GM18499 (cell line): ENCODE results near the gene KRT80.

Experiments used
- ATAC-seq: cut with Tn5 transposase; IDR thresholded peaks from one replicate; pipeline ENCODE4 v1.9.1; 2021; ENCODE audit warnings: moderate number of reproducible peaks; ENCODE audit not compliant: insufficient read depth, unreplicated experiment

KRT80 gene

DNA sequence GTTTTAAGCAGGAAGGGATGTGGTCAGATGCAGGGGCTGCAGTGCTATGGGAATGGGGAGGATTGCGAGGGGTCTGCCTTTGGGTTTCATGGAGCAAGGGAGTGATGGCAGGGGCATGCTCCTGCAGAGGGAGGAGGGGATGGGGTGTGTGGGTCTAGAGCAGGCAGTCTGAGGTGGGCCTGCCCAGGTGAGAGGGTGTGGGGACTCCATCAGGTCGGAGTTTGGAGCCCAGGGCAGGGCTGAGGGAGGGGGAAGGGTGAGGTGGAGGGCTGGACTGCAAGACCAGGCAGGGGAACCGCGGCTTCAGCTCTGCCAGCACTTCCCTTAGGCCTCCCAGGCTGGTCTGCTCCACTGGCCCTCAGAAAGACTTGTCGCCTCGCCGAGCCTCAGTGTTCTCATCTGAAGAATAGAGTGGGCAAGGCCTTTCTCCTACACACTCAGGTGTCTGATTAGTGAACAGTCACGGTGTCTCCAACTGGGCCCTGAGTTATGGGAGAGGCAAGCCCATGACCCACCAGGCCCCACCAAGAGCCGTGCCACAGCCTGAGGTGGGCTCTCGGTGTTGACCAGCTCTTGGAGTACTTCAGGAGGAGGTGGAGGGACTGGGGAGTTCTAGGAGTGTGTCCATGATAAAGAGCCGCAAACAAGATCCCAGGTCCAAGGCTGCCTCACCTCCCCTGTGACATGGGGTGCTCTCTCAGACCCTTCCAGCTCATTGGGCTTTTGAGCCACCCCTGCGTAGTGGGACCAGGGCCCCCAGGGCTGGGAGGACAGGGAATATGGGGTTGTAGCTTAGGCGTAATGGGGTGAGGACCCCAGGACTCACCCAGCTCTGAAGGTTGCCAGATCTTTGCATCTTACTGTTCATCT lies 20.1 kb upstream of the KRT80 start:
- ATAC-seq: no peak

GRCh38 chr12:52210925-52211650 lies 19.3 kb upstream of the KRT80 start:
- no peak for ATAC-seq

DNA sequence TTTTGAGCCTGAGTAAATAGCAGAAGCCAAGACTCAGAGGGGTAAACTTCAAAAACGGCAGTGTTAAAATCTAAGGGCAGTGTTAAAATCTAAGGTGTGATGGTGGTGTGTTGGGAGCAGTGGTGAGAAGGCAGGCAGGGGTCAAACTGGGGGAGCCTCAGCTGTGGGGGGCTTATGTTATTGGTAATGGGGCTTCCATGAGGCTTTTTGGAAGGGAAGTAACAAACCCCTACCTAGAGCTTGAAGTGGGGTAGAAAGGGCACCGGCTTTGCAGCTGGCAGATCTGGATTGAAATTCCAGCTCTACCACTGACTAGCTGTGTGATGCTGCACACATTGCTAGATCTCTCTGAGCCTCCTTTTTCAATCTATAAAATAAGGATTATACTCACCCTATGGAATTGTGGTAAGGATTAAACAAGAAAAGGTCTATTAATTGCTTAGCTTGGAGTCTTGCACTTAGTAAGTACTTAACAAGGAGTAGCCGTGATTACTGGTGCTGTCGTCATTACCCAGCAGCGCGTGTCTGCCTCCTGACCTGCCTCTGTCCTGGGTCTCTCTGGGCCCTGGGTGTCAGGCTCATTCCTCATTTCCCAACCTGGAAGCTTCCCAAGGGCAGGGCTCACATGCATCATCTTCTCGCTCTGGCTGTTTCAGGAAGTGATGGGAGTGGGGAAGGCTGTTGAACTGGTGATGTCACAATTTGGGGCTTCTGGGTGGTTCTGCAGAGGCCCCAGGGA lies 18.5 kb upstream of the KRT80 start:
- ATAC-seq: no peak

DNA sequence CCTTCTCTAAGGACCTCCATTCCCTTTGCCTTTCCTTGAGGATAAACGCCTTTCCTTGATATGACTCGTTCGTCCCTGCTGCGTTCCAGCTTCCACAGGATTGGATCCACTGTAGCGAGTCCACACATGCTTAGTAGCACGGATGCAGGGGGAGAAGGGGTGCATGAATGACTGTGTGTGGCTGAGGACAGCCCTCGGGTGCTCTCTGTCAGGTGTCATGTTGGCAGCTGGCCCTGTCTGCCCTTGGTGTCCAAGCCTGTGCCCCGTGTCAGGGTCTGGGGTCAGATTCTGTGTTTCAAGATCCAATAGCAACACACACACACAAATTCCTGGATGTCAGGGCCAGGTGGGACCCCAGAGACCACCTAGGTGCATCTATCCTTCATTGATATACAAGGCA lies 17.5 kb upstream of the KRT80 start:
- no peak for ATAC-seq

GRCh38 chr12:52208424-52209165 lies 16.8 kb upstream of the KRT80 start:
- no peak for ATAC-seq

GRCh38 chr12:52207895-52208294 lies 16.1 kb upstream of the KRT80 start:
- ATAC-seq: no peak

DNA sequence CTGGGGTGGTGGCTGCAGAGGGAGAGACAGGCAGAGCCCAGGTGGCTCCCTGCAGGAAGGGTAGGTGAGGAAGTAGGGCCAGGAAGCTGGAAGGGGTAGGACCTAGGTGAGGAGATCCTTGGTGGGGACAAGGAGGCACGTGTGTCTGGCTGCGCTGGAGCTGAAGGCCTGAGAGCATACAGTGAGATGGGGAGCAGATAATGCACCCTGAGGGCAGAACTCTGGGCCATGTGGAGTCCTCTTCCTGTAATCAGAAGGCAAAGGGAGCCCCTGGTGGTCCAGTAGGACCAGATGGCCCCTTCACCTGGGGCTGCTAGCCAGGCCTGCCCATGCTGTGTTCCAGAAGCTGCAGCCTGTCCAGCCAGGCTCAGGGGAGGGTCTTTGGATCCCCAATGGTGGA lies 15.3 kb upstream of the KRT80 start:
- ATAC-seq: no peak

GRCh38 chr12:52206304-52207040 lies 14.7 kb upstream of the KRT80 start:
- no peak for ATAC-seq

- no peak for ATAC-seq
Observed at GRCh38 chr12:52205612-52206303, 13.9 kb upstream of the KRT80 start.

- ATAC-seq: no peak
Observed at GRCh38 chr12:52204931-52205505, 13.2 kb upstream of the KRT80 start.

- ATAC-seq: no peak
Observed at GRCh38 chr12:52204095-52204930, 12.5 kb upstream of the KRT80 start.

DNA sequence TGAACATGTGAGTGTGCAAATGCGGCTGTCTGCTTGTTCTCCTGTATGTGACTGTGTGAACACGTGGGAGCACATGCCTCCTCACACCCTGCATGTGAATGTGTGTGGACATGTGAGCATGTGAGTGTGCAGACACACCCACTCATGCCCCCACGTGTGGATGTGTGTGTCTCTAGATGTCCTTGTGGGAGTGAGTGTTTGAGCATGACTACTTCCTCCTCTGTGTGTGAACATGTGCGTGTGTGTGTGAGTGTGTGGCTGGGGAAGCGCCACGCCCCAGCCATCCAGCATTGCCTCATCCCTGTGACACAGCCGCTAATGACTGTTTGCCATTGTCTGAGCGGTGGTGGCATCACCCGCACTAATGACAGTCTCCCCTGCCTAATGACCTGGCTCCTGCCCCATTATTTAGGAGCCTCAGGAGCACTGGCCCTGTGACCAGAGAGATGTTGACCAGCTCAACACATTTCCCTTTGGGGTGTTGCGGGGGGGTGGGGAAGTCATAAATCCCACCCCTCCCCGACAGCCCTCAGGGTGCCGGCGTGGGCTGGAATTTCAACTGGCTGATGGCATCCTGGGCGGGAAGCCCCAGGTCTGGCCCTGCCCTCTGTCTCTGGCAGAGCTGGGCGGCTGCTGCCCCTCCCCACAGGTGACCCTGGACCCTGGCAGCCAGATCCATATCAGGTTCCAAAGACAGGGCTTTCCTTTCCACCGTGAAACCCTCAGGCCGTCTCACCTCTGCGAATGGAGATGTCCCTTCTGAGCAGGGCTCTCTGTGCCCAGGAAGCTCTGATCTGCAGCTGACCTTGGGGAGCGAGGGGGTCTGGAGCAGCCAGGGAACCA lies 11.5 kb upstream of the KRT80 start:
- ATAC-seq: no peak

DNA sequence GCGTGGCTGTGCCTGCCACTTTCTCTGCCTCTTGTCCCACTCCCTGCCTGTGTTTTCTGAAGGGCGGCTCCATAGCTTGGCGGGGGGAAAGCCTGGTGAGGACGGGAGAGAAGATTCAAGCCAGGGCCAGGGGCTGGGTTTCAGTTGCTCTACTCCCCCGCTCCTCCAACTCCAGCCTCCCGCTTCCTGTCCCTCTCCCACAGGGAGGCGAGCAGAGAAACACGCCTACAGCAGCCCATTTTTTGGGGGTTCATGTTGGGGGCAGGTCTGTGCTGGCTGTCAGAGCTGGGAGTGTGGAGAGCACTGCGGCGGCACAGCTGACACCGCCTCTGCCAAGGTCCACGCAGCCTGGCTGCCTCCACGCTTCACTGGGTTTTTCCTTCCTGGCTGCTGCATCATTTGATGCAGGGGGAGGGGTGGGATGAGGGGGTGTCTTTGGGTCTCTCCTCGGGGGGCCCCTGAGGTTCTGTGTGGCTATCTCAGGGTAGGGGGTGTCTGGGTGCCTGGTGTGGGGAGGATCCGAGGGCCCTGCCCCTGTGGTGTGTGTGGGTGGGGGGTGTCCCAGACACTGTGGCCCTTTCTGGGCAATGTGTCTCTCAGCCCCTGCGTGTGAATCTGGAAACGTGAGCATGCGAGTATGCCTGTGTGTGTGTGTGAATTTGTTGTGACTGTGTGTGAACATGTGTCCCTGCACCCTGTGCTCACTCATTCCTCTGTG lies 10.7 kb upstream of the KRT80 start:
- ATAC-seq: no peak

- ATAC-seq: no peak
Observed at GRCh38 chr12:52201451-52201839, 9.6 kb upstream of the KRT80 start.

GRCh38 chr12:52200781-52201450 lies 9.1 kb upstream of the KRT80 start:
- no peak for ATAC-seq
